Endothelial cell of hepatic sinusoid (primary cell): ENCODE results near the gene LDLRAD4.

Source experiments
- in situ Hi-C: cut with HindIII; loops from 2 replicates; pipeline ENCODE4 v1.10.0; 2017; ENCODE audit warnings: low sequenced_read_pairs

The LDLRAD4 gene

GRCh38 chr18:13201292-13201691 is 17.3 kb upstream of the LDLRAD4 start:
- in situ Hi-C loops, result loop anchor here (25.0 kb wide), 2 partner anchors 336 to 436 kb away; no protein-coding TSS in a partner anchor

- in situ Hi-C loops, result loop anchor here (25.0 kb wide), 2 partner anchors 335 to 435 kb away; no protein-coding TSS in a partner anchor
Observed at GRCh38 chr18:13202571-13202970, 16.0 kb upstream of the LDLRAD4 start.

- in situ Hi-C loops, result loop anchor here (25.0 kb wide), 2 partner anchors 331 to 431 kb away; no protein-coding TSS in a partner anchor
Observed at GRCh38 chr18:13206301-13206700, 12.3 kb upstream of the LDLRAD4 start.

- in situ Hi-C loops, result loop anchor here (25.0 kb wide), 2 partner anchors 330 to 430 kb away; no protein-coding TSS in a partner anchor
Observed at GRCh38 chr18:13207294-13207693, 11.3 kb upstream of the LDLRAD4 start.

- in situ Hi-C loops, result loop anchor here (25.0 kb wide), 2 partner anchors 326 to 426 kb away; no protein-coding TSS in a partner anchor
Observed at GRCh38 chr18:13211534-13211933, 7.0 kb upstream of the LDLRAD4 start.

- in situ Hi-C loops, result loop anchor here (25.0 kb wide), 2 partner anchors 324 to 424 kb away; no protein-coding TSS in a partner anchor
Observed at GRCh38 chr18:13213036-13213795, 5.3 kb upstream of the LDLRAD4 start.

GRCh38 chr18:13214609-13215008 is 4.0 kb upstream of the LDLRAD4 start:
- in situ Hi-C loops, result loop anchor here (25.0 kb wide), 2 partner anchors 323 to 423 kb away; no protein-coding TSS in a partner anchor

- in situ Hi-C loops, result loop anchor here (25.0 kb wide), 2 partner anchors 321 to 421 kb away; no protein-coding TSS in a partner anchor
Observed at GRCh38 chr18:13216092-13216582, 2.4 kb upstream of the LDLRAD4 start.

- in situ Hi-C loops, result loop anchor here (25.0 kb wide), 2 partner anchors 320 to 420 kb away; no protein-coding TSS in a partner anchor
Observed at GRCh38 chr18:13216711-13217465, 1.7 kb upstream of the LDLRAD4 start.

- in situ Hi-C loops, result loop anchor here (25.0 kb wide), 2 partner anchors 320 to 420 kb away; no protein-coding TSS in a partner anchor
Observed at GRCh38 chr18:13217466-13217961, 1.0 kb upstream of the LDLRAD4 start.

GRCh38 chr18:13217971-13218367 is 591 bp upstream of the LDLRAD4 start:
- in situ Hi-C loops, result loop anchor here (25.0 kb wide), 2 partner anchors 319 to 419 kb away; no protein-coding TSS in a partner anchor

GRCh38 chr18:13218997-13219396 is 437 bp downstream of the LDLRAD4 start:
- in situ Hi-C loops, result loop anchor here (25.0 kb wide), 2 partner anchors 318 to 418 kb away; no protein-coding TSS in a partner anchor

GRCh38 chr18:13219593-13220159 is 1.1 kb downstream of the LDLRAD4 start:
- in situ Hi-C loops, result loop anchor here (25.0 kb wide), 2 partner anchors 318 to 418 kb away; no protein-coding TSS in a partner anchor

GRCh38 chr18:13220361-13220991 is 1.9 kb downstream of the LDLRAD4 start:
- in situ Hi-C loops, result loop anchor here (25.0 kb wide), 2 partner anchors 317 to 417 kb away; no protein-coding TSS in a partner anchor

- in situ Hi-C loops, result loop anchor here (25.0 kb wide), 2 partner anchors 315 to 415 kb away; no protein-coding TSS in a partner anchor
Observed at GRCh38 chr18:13221869-13222855, 3.6 kb downstream of the LDLRAD4 start.

GRCh38 chr18:13222856-13223281 is 4.3 kb downstream of the LDLRAD4 start:
- in situ Hi-C loops, result loop anchor here (25.0 kb wide), 2 partner anchors 314 to 414 kb away; no protein-coding TSS in a partner anchor

- in situ Hi-C loops, result loop anchor here (25.0 kb wide), 2 partner anchors 314 to 414 kb away; no protein-coding TSS in a partner anchor
Observed at GRCh38 chr18:13223311-13224143, 5.0 kb downstream of the LDLRAD4 start.
